ENCODE results near the gene CRYBG2. TPM values are rescaled to one million over a fixed set of nuclear protein-coding genes. Genes with fewer than 3 reads are reported as not detected.

Gene CRYBG2, protein sequence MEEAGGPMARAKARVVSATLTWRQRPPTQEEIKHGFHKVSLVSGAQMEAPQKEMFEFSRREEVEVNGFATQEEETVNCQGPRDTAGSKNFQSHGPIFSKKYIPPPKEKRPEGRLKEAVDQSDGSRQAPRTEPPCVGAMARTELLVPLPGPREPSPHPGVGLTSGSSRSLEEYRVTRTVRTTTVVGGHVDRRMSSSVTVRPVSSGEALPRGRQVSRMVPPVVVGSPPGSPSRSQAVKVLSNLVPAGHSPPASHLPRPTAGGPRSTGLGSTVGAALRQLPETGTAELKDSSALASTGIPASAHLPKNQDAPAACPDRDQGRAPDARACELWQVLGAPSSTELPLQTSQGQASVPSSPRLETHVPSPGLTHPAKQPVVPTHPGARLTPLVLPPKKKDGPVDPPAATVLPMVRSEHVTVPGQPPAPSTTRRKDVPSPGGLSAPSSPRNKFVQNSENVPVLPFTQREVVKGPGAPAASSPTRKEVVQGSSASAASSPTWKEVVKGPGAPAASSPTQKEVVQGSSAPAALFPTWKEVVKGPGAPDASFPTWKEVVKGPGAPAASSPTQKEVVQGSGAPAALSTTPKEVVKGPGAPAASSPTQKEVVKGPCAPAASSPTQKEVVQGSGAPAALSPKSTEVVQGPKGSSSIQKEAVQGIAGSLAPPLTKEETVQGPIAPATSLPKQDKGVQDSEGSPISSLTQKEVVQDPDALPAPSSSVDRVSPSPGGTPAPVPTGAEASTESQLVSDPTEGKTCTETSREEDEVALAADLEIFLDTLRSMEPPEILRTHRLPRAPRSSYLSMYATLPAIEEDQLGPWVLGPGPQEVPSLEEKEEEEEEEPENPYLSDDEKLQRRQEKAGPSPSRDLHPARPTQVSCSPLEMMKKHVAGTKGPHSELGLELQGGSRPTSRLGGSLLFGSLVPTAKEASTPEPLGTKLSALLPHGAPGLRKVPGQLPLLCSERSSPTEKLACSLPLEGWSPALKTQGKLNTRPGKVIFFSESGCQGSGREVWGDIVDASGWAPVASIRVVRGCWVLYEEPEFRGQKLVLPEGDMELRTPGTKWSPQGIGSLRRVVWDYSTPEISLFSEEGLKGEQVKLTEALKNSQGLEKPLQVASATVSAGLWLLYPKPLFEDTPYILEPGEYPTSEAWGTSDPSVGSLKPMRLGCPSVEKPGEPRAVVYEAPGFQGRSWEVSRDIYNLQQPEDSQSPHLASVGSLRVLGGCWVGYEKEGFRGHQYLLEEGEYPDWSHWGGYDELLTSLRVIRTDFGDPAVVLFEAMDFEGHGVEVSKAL (N-terminal part only)
- not detected for total RNA-seq (2021; fragmentation: NEBNext Ultra II Directional; extraction: Animal tissue kit (Norgen Biotek cat#: 25700))
- long read RNA-seq, result 0 reads

- no peak for DNase-seq
- Mint-ChIP-seq H3K4me1 (ENCODE audit: low read depth) (peaks cover 48% of the 10 kb centered on the region), H3K36me3 (ENCODE audit: low read depth) (no peaks in the 10 kb centered on the region), H3K9me3 (no peaks in the 10 kb centered on the region), H3K4me3 (no peak within 1 kb of the TSS), H3K27me3 (ENCODE audit: insufficient read depth) (peaks cover 12% of the 10 kb centered on the region), H3K27ac (no peak within 1 kb of the TSS)
- TF ChIP-seq, protein P1, sequence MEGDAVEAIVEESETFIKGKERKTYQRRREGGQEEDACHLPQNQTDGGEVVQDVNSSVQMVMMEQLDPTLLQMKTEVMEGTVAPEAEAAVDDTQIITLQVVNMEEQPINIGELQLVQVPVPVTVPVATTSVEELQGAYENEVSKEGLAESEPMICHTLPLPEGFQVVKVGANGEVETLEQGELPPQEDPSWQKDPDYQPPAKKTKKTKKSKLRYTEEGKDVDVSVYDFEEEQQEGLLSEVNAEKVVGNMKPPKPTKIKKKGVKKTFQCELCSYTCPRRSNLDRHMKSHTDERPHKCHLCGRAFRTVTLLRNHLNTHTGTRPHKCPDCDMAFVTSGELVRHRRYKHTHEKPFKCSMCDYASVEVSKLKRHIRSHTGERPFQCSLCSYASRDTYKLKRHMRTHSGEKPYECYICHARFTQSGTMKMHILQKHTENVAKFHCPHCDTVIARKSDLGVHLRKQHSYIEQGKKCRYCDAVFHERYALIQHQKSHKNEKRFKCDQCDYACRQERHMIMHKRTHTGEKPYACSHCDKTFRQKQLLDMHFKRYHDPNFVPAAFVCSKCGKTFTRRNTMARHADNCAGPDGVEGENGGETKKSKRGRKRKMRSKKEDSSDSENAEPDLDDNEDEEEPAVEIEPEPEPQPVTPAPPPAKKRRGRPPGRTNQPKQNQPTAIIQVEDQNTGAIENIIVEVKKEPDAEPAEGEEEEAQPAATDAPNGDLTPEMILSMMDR (IDR thresholded peaks at IDR 0.05), result no peak
These were observed at the start of gene CRYBG2 for GRCh38 chr1:26353976-26354820. Gene CRYBG2 (minus strand): TSS chr1:26354130. CDS start chr1:26346657, 7,473 bp downstream.

- Mint-ChIP-seq H3K4me1 (ENCODE audit: low read depth) (peaks cover 29% of the 10 kb centered on the region), H3K4me3 (no peak overlapping the region), H3K9me3 (no peaks in the 10 kb centered on the region), H3K27ac (no peak overlapping the region), H3K27me3 (ENCODE audit: insufficient read depth) (peaks cover 3% of the 10 kb centered on the region), H3K36me3 (ENCODE audit: low read depth) (no peaks in the 10 kb centered on the region)
- no peak for DNase-seq
- TF ChIP-seq, protein P1 (IDR thresholded peaks at IDR 0.05), result no peak
These were observed 49.7 kb upstream of the CRYBG2 start for GRCh38 chr1:26403656-26404055.

- Mint-ChIP-seq H3K9me3 (no peaks in the 10 kb centered on the region), H3K4me3 (no peak overlapping the region), H3K27me3 (ENCODE audit: insufficient read depth) (peaks cover 1% of the 10 kb centered on the region), H3K36me3 (ENCODE audit: low read depth) (no peaks in the 10 kb centered on the region), H3K4me1 (ENCODE audit: low read depth) (peaks cover 26% of the 10 kb centered on the region), H3K27ac (no peak overlapping the region)
- TF ChIP-seq, protein P1 (IDR thresholded peaks at IDR 0.05), result no peak
- DNase-seq, result no peak
These were observed 48.0 kb upstream of the CRYBG2 start for GRCh38 chr1:26401891-26402290.

GRCh38 chr1:26399034-26399433 lies 45.1 kb upstream of the CRYBG2 start:
- H3K9me3 Mint-ChIP-seq, result no peaks in the 10 kb centered on the region
- TF ChIP-seq, protein P1 (IDR thresholded peaks at IDR 0.05), result no peak
- H3K4me1 Mint-ChIP-seq (ENCODE audit: low read depth), result peaks cover 10% of the 10 kb centered on the region
- DNase-seq, result no peak
- peaks cover 3% of the 10 kb centered on the region for H3K27me3 Mint-ChIP-seq (ENCODE audit: insufficient read depth)
- no peak overlapping the region for H3K27ac Mint-ChIP-seq
- H3K4me3 Mint-ChIP-seq, result no peak overlapping the region
- H3K36me3 Mint-ChIP-seq (ENCODE audit: low read depth), result no peaks in the 10 kb centered on the region

Measured in HFFc6 (cell line).